ENCODE data around the gene PRKG2.
"Not testable (repeated sequence)": the region's sequence is repeated elsewhere in the genome, so short reads cannot be mapped to it uniquely, and the experiment has no call there.

PRKG2 gene, protein sequence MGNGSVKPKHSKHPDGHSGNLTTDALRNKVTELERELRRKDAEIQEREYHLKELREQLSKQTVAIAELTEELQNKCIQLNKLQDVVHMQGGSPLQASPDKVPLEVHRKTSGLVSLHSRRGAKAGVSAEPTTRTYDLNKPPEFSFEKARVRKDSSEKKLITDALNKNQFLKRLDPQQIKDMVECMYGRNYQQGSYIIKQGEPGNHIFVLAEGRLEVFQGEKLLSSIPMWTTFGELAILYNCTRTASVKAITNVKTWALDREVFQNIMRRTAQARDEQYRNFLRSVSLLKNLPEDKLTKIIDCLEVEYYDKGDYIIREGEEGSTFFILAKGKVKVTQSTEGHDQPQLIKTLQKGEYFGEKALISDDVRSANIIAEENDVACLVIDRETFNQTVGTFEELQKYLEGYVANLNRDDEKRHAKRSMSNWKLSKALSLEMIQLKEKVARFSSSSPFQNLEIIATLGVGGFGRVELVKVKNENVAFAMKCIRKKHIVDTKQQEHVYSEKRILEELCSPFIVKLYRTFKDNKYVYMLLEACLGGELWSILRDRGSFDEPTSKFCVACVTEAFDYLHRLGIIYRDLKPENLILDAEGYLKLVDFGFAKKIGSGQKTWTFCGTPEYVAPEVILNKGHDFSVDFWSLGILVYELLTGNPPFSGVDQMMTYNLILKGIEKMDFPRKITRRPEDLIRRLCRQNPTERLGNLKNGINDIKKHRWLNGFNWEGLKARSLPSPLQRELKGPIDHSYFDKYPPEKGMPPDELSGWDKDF

DNA sequence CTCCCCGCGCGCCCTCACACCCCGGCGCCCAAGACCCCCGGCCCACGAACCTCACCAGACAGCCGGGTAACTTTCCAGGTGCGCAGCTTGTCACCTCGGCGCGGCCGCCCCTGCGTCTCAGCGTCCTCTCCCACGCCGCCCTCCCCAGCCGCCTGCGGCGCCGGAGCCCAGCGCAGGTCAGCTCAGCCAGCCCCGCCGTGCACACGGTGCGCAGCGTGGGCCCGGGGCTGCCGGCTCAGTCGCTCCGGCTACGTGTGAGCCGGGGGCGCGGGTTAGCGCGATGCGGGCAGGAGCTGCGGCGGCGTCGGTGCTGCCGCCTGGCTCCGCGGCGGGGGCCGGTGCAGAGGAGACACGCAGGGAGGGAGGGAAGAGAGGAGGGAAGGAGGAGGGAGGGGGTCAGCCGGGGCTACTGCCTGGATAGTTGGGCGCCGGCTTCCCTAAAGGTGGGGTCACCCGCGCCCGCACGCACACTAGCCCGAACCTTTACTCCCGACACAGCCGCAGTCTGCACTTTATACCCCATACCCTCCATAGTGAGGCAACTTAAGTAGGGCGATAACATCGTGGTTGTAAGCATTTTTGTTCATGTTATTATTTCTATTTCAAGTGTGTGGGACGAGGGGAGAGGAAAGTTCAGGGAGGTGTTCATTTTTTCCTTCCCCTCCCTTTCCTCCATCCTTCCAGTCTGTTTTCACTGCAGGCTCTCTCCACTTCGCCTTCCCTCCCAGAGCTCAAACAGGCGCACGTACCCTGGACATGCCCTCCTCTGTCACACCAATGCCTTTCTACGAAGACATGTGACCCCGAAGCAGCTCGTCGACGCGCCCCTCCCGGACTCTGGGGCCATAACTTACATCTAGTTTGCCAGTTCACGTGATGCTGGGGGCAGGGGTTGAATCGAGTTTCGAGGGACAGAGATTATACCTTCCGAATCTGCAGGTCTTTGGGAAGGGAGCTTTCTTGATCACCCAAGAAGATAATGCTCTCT lies at the start of gene PRKG2:
Gene PRKG2, minus strand, starts transcription at position 342 of the 988 bp plus-strand sequence. CDS start 10,175 bp downstream, outside the sequence.
- DNase-seq = peak; percentile 47

DNA sequence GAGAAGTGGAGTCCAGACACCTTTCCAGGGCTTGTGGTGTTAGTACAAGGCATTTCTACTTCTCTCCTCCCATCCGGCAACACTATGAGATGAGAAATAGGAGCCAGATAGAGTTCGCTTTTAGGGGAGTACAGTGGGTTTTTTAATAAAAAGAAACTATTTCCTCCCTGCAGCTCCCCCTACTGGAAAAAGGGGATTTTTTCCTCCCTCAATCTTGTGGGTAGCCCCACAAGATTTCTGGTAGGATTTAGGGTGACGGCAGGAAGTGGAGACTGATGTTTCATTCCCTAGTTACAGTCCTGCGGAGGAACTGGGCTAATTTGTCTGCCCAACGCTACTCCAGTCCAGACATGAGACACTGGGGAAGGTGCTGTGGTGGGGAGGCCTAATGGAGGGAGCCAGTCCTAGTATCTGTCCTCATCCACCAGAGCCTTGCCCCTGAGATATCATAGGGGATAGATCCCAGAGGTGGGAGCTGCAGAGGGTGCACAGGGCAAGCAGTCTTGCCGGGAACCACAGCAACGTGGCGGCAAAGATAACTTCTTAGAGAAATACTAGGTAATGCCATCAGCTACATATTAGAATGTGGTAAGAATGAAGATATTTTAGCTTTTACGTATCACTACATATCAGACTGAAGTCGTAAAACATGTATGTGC lies 45.5 kb upstream of the PRKG2 start:
- peak; percentile 4 for DNase-seq

- DNase-seq = no peak
Observed at GRCh38 chr4:81258841-81259550, 44.0 kb upstream of the PRKG2 start.

DNA sequence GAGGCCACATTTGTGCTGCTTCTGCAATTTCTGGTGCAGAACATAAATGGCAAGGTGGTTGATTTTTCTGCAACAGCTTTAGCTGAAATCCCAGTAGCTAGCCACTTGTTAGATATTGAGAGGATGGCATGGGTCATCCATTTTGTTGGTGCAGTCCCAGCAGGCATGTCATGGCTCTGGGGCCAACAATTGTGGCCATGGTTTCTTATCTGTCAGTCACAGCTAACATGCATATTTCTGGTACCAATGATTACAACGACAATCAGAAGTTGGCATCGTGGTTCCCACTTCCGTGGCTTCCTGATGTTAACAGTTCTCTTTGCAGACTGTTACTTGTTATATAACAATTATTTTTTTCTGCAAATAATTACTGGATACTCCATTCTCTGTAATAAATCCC lies 42.8 kb upstream of the PRKG2 start:
- no peak for DNase-seq

DNA sequence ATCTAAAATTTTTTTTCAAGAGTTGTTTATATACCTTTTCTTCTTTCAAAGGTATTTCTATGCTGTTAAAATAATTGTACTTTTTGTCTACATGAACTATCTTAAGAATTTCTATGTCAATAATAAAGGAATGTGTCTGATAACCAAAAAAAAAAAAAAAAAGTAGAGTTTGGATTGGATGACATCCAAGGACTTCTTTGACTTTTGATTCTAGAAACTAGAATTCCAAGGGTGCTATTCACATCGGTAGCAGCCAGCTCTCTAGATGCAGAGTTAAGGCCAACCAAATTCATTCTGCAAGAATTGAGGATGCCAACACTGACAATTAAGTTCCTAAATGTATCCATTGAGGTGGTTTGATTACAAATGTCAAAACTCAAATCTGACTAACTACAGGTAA lies 42.0 kb upstream of the PRKG2 start:
- no peak for DNase-seq

DNA sequence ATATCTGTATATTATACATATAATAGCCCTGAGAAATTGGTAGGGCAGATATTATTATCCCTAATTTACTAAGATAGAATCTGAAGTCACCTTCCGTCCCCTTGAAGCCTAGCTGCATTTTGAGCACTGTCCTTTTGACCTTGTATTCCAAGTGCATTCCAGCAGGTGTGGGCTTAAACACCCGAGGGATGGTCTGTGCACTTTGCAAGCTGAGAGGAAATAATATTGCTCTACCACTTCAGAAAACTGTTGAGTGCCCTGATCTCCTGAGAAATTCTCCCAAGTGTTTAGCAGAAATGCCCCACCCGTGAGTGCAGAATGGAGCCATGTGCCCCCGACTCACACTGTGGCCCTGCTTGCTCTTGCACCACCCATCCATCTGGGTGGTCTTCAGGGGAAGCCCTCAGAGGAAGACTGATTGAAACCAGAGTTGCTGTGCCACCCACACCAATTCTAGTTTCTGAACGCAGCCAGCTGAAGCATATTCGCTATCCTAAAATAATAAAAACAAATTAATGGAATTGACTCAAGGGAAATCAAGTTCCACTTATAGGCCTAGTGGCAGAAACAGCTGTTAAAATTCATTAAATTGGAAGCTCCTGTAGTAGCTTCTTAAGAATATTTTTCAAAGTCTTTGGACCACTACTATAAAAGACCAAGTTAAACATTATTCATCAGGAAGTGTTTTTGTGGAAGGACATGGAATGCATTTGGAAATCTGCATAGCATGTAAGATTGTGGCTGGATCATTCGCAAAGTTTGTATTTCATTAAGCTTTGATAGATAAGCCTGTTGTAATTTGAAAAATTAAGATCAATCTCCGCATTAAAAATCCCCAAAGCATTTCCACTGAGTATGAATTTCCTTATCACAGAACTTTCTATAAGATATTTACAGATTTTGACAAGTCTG lies 41.3 kb upstream of the PRKG2 start:
- no peak for DNase-seq

DNA sequence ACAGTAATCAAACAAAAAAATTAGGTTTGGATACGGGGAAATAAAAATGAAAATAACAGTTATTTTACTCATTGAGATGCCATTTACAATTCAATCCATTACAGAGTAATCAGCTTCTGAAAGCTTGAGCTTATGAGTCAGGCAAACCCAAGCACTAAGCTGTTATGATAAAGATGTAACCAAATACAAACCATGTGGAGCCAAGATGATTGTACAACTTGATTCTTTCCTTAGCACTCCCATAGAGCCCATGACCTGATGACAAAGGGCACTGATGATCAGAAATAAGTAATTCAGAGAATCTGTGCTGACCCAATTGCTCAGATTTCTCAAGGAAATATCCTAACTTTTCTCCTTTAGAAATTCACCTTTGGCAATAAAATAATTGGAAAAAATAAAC lies 40.5 kb upstream of the PRKG2 start:
- no peak for DNase-seq

DNA sequence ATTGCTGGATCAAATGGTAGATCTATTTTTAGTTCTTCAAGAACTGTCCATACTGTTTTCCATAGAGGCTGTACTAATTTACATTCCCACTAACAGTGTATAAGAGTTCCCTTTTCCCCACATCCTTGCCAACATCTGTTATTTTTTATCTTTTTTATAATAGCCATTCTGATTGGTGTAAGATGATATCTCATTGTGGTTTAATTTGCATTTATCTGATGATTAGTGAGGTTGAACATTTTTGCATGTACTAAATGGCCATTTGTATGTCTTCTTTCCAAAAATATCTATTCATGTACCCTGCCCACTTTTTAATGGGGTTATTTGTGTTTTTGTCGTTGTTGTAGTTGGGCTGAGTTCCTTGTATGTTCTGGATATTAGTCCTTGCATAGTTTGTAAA lies 35.4 kb upstream of the PRKG2 start:
- no peak for DNase-seq

GRCh38 chr4:81245218-81246009 lies 30.4 kb upstream of the PRKG2 start:
- DNase-seq = no peak

DNA sequence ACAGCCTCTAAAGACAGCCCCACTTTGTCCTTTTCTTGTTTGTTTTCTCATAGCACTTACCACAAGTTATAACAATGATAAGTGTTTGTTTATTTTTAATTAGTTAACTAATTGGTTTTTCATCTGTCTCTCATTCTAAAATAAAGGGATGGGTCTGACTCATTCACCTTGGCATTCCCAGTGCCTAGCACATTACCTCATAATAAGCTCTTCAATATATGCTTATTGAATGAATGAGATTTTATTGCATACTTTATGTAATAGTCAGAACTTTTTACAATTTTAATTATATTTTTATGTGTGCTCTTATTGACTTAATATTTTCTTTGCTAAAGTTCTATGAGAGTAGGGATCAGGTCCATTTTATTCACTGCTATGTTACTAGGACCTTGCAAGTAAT lies 22.8 kb upstream of the PRKG2 start:
- DNase-seq = no peak

DNA sequence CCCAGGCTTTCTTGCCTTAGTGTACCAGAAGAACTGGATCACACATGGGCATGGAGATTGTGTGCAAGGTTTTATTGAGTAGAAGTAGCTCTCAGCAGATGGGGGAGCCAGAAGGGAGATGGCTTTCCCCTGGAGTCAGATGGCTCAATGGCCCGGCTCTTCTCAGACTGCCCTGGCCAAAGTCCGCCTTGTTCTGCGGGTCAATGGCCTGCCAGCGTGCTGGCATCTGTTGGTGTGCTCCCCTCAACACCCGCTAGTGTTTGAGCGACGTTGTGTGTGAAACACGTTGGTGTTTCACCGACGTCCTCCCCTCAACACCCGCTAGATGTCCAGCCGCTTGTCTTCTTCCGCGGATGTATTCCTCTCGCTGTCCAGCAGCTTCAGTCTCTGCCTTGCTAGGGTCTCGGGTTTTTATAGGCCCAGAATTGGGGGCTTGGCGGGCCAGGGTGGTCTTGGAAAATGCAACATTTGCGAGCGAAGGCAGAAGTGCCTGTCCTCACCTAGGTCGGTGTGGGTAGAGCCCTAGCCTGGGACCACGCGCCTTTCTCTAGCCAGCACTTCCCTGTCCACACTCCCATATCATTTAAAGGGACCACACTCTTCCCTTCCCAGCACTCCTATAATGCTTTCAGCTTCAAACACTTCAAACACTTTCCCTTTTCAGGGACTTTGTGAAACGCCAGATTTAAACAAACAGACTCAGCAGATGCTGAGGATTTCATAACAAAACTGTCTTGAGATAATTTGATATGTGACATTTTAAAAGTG lies 21.1 kb upstream of the PRKG2 start:
- DNase-seq = no peak

DNA sequence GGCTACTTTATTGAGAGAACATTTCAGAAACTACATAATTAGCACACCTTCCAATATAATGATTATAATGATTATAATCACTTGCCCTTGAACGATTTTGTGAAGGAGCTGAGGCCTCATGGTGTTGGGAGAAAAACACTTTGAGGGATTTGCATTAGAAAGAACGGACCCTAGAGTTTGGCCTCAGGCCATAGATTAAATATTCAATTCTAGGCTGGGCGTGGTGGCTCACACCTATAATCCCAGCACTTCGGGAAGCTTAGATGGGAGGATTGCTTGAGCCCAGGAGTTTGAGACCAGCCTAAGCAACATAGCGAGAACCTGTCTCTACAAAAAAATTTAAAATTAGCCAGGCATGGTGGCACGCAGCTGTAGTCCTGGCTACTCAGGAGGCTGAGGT lies 12.9 kb upstream of the PRKG2 start:
- no peak for DNase-seq

DNA sequence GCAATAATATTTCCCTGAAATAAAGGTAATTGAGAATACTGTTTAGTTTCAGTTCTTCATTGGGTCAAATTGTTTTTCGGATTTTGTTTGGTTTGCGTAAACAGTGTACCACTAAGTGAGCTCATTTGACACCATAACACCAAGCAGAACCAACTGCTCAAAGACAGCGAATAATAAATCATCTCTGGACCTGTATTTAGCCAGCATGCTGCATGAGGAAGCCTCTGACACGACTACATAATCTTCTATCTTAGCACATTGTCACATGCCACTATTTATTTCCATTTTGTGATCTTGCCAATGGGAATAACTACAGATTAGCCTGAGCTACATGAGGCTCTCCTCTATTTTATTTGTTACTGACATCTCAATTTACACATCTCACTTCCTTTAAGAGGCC lies 12.1 kb upstream of the PRKG2 start:
- no peak for DNase-seq

- no peak for DNase-seq
Observed at GRCh38 chr4:81225252-81225651, 10.2 kb upstream of the PRKG2 start.

DNA sequence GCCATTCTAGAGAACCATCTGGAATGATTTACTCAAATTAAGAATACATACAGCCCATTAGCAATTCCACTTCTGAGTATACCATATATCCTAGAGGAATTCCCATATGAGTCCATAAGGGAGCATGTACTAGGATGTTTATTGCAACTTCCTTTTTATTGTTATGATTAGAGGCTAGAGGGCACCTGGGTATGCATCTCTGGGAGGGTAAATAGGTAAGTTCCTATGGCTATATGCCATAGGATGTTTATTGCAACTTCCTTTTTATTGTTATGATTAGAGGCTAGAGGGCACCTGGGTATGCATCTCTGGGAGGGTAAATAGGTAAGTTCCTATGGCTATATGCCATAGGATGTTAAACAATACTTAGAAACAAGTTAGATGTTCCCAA lies 7.1 kb upstream of the PRKG2 start:
- not testable (repeated sequence) for DNase-seq

- no peak for DNase-seq
Observed at GRCh38 chr4:81221303-81222081, 6.5 kb upstream of the PRKG2 start.

- no peak for DNase-seq
Observed at GRCh38 chr4:81220271-81220670, 5.2 kb upstream of the PRKG2 start.

DNA sequence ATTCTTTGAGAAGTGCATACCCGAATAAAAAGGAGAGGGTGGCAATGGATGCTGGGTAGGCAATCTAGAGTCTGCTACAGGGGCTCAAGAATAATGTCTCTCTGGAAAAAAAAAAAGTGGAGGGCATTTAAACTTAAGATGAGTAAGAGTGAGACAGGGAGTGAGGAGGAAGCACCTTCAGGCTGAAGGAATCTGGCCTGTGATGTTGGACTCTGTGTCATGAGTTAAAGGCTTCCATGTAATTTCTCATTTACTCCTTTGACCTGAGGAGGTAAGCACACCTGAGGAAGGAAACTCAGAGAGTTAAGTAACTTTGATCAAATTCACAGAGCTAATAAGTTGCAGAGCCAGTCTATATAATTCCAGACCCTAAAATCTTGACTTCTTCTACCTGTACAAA lies 3.2 kb upstream of the PRKG2 start:
- no peak for DNase-seq
